Keratinocyte (primary cell): Measurements from ENCODE around the gene SPOPL.

ENCODE experiments used
- CTCF ChIP-seq, 3 experiments: IDR thresholded peaks in 1 of 3; conservative IDR thresholded peaks in 1 of 3; optimal IDR thresholded peaks in 1 of 3; 2 replicates in 2 of 3; 3 replicates in 1 of 3; pipeline versions ENCODE3 to v1.5.1; 2011; ENCODE audit warnings: low read length in 3 of 3, mild to moderate bottlenecking in 3 of 3, moderate library complexity in 2 of 3, control low read depth in 1 of 3, inconsistent platforms in 1 of 3; ENCODE audit not compliant: insufficient read depth in 2 of 3; ENCODE audit errors: extremely low read depth in 1 of 3
- EZH2 ChIP-seq: IDR thresholded peaks from one replicate; pipeline ENCODE4 v1.6.1; 2012; ENCODE audit warnings: inconsistent platforms, mild to moderate bottlenecking, low read length, moderate library complexity

- no peak for TF ChIP-seq CTCF (optimal IDR thresholded peaks at IDR 0.05 in 1 of 3, IDR thresholded peaks at IDR 0.05 in 1 of 3, conservative IDR thresholded peaks at IDR 0.05 in 1 of 3; ENCODE audit: extremely low read depth in 1 of 3, insufficient read depth in 2 of 3, low read length in 3 of 3)
- no peak for TF ChIP-seq EZH2
These were observed 5.4 kb upstream of the SPOPL start for GRCh38 chr2:138496096-138496651.
